Fibroblast of skin of abdomen (primary cell): ENCODE results near the gene TRIM3. TPM values are rescaled to one million over a fixed set of nuclear protein-coding genes. Genes with fewer than 3 reads are reported as not detected.
"Not testable (repeated sequence)": the region's sequence is repeated elsewhere in the genome, so short reads cannot be mapped to it uniquely, and the experiment has no call there.

Source experiments
- DNase-seq: peaks from one replicate; pipeline ENCODE4 v3.0.0-alpha.2; 2013
- polyA plus RNA-seq, 2 experiments: library from polyadenylated mRNA; unstranded; fragments of 120-200 nt; gene quantifications; one replicate each; pipeline ENCODE4 v1.2.1, GENCODE V29; 2013; ENCODE audit not compliant: insufficient read length in 2 of 2

Gene TRIM3
- polyA plus RNA-seq (2013, experiment 1 of 2; ENCODE audit: insufficient read length) = 18.5 TPM
- polyA plus RNA-seq (2013, experiment 2 of 2; ENCODE audit: insufficient read length) = 20.2 TPM

DNA sequence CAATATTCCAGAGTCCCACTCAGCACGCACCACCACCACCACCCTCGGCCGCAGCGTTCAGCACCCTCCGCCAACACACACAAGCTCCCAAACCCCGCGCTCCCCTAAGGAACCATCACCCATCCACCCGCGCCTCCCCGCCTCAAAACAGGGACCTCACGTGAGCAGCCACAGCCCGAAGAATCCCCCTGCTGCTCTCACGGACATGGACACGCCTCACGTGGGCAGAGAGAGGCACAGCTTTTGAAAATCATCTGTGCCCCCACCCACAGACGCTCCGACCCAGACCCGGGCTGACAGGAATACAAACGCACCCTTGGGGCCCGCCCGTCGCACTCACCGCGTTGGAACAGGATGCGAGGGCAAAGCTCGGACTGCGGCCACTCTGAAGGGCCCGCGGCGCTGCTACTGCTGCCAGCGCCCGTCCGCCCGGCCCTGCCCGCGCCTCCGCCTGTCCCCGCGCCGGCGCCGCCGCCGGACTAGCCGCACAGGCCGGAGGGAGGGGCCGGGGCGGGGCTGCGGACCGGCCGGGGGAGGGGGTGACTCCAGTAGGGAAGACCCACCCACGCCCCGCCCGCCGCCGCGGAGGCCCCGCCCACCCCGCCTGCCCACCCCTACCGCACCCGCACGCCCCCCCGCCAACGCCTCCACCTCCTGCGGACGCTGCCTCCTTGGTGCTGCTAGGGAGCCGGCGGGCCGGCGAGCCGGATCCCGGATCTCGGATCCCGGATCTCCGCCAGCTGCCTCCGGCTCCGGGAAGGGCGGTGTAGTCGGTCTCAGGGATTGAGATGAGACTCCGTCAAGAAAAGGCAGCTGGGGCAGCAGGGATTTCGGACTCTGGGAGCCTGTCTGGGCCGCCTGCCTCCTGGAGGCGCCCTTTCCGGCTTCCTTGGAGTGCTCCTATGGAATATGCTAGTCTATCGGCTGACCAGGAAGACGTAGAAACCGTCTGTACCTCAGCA lies at the start of gene TRIM3:
TSS of gene TRIM3 (minus strand) at position 491 of the 962 bp plus-strand sequence. CDS start 8,246 bp downstream, outside the sequence.
- peak; percentile 90 for DNase-seq

DNA sequence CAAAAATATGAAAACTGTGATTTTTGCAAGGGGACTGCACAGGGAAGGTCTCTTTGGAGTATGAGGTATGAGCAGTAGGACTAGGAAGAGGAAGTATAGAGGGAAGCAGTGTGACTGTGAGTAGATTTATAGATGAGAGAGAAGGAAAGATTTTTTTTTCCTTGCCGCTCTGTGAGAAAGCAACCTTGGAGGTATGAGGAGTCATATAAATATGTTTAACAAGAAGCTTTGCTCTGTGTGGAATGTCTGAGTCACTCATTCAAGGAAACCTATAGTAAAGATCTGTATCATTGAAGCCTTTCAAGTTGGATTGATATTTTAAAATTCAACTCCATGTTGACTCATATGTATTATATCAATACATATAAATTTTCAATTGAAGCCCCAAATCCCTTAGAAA lies 49.5 kb upstream of the TRIM3 start:
- DNase-seq = peak; percentile 79

DNA sequence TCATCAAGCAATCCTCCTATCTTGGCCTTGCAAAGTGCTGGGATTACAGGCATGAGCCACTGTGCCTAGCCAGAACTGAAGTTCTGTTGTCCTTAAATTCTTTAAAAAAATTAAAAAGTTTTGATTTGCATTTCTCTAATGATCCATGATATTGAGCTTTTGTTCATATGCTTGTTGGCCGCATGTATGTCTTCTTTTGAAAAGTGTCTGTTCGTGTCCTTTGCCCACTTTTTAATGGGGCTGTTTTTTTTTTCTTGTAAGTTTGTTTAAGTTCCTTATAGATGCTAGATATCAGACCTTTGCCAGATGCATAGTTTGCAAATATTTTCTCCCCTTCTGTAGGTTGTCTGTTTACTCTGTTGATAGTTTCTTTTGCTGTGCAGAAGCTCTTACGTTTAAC lies 48.2 kb upstream of the TRIM3 start:
- not testable (repeated sequence) for DNase-seq

DNA sequence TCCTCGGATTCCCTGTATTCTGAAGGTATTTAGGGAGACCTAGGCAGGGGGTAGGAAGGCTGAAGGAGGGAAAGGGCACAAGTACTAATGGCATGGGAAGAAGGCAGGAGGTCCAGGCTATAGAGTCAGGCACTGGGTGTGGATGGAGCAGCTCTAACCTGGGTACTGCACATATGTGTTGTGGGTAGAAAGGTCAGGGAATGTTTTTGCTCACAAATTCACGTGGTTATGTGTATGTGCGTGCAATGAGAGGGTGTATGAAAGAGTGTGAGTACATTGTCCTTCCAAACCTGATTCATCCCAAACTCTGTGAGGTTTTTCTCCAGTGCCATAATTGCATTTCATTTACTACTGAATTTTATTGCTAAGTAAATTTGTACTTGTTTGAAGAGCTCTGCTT lies 46.5 kb upstream of the TRIM3 start:
- DNase-seq = no peak

DNA sequence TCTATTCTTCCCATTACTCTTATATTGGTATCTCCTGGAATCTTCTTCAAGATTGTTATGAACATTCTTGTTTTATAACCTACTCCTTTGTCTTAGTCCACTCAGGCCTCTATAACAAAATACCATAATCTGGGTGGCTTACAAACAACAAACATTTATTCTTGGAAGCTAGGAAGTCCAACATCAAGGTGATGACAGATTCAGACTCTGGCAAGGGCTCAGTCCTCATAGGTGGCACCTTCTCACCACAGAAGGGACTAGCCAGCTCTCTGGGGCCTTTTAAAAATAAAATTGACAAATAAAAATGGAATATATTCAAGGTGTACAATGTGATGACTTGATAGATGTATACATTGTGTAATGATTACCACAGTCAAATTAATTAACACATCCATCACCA lies 43.1 kb upstream of the TRIM3 start:
- no peak for DNase-seq

DNA sequence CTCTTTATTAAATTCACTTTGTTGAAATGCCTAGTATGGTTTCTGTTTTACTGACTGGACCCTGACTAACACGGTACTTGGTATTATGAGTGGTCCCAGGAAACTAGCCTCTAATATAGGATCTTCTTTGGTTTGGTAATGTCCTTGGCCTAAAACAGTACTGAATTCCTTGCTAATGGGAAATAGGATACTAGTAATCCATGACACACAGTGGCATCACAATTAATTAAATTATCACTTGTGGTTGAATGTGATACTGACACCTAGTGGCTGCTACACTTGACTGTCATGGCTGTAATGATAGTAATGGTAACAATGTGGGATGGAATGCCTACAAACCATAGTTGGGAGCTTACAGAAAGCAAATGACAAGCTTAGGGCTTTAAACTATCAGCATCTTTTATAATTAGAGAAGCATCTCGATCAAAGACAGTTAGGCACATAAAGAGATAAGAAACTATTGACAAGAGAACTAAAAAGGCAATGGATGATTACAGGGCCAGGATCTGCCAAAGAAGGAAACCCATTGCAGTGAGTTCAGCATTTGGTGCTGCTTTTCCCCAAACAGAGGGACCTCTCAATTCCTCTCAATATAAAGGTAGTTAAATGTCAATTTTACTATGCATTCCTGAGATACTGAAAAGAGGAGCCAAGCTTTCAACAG lies 32.0 kb upstream of the TRIM3 start:
- peak; percentile 73 for DNase-seq

DNA sequence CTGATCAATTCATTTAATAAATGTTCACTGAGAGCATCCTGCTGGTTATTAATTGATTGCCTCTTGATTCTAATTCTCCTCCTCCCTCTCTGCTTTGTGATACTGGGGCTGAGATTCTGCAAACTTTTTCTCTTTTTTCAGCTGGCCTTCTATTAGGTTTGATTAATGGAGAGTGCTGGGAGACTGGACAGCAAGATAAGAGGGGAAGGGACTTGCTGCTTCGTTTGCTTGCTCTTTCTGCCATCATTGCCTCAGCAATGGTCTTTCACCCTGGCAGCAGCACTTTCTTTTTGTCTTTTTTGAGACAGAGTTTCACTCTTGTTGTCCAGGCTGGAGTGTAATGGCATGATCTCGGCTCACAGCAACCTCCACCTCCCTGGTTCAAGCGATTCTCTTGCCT lies 30.4 kb upstream of the TRIM3 start:
- no peak for DNase-seq

DNA sequence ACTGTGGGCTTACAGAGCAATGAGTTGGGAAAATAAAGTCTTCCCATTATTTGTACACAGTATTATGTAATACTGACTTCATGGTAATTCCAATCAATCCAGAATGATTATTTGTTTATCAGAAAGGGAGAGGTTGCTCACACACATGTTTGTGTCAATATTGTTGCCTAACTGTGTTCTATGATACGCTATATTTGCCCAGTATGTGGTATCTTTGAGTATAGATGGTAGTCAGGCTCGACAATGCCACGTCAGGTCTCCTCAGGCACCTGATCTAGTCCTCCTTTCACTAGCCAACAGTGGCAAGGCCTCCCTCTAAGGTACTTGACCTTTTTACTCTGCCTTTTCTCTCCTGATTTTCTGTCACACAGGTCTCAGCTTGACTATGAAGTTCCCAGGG lies 28.6 kb upstream of the TRIM3 start:
- DNase-seq = no peak

DNA sequence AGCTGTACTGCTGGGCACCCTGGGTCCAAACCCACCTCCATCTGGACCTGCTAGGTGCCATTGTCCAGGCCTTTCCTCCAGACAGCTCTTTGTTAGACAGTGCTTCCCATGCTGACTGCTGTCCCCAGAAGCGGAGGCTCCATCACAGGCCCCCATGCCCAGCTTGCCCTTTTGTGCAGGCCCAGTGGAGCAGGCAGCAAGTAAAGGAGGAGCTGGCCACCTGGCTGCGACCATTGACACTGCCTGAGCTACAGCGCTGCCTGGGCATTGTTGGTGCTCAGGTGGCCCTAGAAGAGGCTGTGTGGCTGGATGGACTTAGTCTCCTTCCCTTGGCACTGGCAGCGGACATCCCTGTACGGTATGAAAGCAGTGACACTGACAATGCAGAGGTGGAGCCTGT lies 24.8 kb upstream of the TRIM3 start:
- DNase-seq = no peak

DNA sequence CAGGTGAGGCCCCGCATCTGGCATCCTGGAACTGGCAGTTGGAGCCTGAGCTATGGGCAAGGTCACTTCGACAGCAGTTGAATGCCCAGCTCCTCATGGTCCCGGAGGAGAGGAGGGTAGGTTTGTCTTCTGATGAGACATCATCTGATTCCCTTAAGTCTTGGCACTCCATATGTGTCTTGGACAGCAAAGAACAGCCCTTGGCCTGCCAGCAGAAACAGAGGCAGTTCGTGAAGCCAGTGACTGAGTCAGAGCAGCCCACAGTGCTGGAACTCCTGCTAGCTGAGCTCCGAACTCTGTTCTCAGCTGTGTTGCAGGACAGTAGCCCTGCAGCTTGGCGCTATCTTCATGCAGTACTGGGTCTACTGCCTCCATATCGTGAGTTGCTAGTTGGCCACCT lies 24.4 kb upstream of the TRIM3 start:
- DNase-seq = no peak

DNA sequence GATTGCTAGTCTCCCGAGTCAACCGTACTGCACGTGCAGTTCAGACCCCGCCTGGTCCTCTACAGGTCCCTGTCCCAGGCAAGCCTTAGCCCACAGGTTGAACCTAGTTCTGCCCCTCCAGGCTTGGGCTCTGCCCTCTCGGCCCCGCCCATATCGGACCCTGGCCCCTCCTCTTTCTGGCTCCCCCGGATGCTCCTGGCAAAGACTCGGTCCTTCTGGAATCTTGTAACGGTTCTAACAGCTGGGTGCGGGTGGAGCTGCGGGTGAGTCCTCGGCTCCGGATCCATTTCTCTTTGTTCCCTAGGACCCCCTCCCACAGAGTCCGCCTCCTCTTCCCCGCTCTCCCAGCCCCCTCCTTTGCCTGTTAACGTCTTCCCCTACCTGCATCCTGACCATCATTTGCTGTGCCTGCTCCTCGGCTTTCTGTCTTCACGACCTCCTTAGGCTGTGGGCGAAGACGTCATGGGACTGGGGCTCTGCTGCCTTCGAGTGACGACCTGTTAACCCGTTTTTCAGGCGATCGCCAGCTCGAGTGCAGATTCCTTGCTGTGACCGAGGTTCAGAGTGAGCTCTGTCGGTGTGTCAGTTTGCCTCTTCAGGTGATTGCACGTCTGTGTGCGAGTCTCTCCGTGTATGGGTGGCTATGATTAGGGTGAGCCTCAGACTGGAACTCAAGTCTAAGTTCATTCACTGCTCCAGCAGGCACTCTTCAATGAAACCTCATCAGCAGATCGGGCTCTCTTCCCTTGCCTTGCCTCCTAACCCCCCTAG lies 23.5 kb upstream of the TRIM3 start, which contains the start of gene DNHD1:
TSS of gene DNHD1 (plus strand) at position 212 of the 771 bp plus-strand sequence. CDS start 936 bp downstream, outside the sequence.
- no peak for DNase-seq

DNA sequence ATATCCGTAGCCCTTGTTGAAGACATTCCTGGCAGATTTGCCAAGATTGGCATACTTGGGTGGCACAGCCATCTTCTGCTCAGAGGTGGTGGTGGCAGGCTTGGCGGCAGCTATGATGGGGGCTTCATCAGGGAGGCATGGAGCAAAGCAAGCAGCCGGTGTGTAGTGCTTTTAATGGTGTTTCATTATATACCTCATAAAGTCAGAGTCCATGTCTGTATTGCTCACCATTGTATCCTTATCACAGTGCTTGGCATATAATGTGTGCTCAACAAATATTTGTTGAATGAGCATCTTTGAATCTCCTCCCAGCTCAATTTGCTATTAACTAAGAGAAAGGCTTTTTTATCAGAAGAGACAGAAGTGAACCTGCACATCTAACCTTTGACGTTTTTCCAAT lies 15.6 kb upstream of the TRIM3 start:
- DNase-seq = no peak

DNA sequence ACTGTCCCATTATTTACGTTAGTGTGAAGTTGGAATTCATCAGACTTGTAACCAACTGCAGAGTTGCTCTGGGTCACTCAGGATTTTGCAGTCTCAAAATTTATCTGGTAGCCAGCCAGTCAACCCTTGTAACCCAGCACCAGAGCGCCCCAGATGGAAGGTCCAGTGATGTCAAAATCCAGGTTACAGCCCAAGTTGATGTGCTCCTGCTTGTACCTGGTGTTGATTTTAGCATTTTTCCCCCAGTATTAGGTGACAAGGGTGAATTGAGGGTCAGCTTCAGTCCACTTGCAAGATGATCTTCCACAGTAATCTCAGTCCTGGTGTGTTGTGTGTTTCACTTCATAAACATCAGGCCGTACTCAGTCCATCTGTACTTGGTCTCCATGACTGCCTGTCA lies 15.1 kb upstream of the TRIM3 start:
- no peak for DNase-seq

DNA sequence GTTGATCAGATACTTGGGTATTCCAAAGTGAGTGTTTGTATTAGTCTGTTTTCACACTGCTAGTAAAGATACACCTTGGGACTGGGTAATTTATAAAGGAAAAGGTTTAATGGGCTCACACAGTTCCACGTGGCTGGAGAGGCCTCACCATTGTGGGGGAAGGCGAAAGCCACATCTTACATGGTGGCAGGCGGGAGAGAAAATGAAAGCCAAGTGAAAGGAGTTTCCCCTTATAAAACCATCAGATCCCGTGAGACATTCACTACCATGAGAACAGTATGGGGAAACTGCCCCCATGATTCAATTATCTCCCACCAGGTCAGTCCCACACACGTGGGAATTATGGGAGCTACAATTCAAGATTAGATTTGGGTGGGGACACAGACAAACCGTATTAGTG lies 14.6 kb upstream of the TRIM3 start:
- no peak for DNase-seq

DNA sequence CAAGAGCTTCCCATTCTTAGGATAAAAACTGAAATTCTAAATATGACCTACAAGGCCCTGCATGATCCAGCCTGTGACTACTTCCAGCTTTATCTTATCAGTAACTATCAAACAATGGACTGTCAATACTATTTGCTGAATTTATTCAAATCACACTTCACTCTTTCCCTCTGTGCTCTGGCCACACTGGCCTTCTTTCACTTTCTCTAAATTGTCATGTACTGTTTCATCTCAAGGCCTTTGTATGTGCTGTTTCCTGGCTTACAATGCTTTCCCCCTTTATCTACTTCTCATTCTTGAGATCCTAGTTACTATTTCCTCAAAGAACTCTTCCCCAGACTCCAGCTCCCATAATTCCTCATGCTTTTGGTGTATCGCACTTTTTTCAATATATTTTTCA lies 13.2 kb upstream of the TRIM3 start:
- no peak for DNase-seq

DNA sequence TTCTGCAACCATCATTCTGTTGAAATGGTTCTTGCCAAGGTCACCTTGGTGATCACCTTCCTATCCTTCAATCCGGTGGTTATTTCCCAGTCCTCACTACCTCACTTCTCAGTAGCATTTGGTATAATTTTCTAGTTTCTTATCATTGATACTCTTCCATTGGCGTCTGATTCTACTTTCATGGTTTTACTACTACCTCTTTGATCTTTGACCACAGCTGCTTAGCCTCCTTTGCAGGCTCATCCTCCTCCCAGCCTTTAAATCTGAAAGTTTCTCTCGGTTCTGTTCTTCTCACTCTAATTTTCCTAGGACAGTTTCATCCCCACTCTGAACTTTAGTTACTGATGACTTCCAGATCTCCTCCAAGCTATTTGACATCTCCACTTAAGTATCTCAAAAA lies 12.5 kb upstream of the TRIM3 start:
- DNase-seq = no peak

DNA sequence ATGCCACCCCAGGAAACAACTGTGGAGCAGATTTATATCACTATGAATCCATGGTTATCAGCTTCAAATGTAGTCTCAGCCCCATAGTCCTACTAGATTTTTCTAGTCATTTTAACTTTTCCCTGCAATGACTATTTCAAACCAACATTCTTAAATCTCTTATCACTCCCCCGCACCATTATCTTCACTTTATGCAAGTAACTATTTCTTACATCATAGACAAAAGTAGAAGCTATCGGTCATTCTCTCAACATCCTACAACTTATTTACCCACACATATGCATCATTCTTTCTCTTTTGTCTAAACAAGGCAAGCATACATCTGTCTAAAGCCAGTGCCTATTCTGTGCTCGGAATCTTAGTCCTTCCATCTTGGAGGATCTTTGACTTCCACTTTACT lies 11.9 kb upstream of the TRIM3 start:
- no peak for DNase-seq

DNA sequence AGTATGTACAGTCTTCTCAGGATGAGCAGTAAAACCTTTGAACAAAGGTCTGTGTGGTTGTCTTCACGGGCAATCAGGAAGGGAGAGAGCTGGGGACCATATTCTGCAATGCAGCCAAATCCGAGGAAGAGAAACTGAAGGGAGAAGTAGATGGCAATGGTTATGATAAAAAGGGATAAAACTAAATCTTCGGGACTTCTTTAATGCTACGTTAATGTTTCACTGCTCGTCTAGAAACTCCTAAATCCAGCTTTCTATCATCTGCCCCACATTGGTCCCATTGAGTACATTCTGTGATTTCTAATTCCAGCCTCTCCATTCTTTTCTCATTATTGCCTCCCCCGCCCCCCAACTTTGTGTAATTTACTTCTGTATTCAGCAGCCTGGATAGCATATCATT lies 9.3 kb upstream of the TRIM3 start:
- no peak for DNase-seq

DNA sequence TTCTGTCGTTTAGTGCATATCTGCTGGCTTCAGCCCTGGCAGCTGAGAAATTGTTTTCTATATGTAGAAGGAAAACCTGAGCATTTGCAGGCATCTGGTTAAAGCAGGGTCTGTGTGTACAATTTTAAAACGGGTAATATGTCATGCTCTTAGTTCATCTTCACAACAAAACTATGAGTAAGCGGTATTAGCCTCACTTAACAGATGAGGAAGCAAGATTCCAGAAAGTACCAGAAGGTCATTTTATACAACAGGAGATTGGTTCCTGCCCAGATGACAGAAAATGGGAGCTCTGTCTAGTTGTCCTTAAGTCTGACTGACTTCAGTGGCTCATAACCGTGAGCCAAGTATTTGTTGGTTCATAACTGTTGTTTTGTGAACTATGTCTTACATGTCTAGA lies 8.7 kb upstream of the TRIM3 start:
- no peak for DNase-seq

DNA sequence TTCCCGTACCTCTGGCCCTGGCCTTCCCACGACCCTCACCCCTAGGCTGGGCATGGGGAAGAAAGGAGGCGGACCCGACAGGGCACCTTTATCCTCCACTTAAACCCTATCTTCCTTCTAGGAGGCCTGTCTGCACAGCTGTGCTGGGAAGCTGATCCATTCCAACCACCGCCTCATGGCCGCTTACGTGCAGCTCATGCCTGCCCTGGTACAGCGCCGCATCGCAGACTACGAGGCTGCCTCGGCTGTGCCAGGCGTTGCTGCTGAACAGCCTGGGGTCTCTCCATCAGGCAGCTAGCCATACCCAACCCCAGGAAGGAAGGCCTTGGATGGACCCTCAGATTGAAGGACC lies 8.2 kb upstream of the TRIM3 start:
- DNase-seq = no peak

DNA sequence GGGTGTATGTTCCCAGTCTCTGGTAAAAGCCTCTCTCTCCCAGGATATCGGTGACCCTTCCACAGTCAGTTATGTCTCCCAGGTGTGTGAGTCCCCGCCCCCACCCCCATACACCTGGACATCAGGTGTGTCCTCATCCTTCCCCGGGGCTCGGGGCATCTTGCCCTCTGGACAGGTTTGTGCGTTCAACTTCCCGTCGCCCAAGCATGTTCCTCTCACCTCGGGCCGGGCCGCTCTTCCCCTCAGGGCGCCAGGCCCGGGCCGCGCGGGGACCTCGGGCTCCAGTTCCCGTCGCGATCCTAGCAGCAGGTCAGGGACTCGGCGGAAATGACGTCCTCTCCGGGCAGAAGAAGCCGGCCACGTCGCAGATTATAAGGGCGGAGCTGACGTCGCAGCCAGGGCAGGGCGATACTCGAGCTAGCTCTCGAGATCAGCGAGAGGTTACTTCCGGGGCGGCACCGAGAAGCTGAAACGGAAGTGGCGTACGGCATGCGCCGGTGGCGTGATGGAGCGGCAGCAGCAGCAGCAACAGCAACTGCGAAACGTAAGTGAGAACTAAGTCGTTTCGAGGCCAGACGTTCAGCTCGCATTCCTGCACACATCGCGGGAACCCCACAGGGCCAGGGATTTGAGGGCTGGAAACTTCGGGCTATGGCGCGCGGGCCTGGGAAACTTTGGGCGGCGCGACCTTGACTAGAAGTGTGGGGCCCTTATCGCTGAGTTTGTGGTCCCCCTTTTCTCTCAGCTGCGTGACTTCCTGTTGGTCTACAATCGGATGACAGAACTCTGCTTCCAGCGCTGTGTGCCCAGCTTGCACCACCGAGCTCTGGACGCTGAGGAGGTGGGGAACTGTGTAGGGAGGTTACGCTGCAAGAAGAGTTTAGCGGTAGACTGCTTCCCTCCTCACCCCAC lies 7.5 kb upstream of the TRIM3 start, which contains the start of the genes ARFIP2 and TIMM10B:
TSS of gene ARFIP2 (minus strand) at position 320 of the 912 bp plus-strand sequence. CDS start 910 bp downstream, outside the sequence.
TSS of gene TIMM10B (plus strand) at position 490 of the 912 bp plus-strand sequence. CDS start at position 506, 16 bp downstream.
- peak; percentile 98 for DNase-seq
